ENCODE results near the gene ADGRL1. TPM values are rescaled to one million over a fixed set of nuclear protein-coding genes. Genes with fewer than 3 reads are reported as not detected.
"Not testable (repeated sequence)": the region's sequence is repeated elsewhere in the genome, so short reads cannot be mapped to it uniquely, and the experiment has no call there.

Gene ADGRL1
- total RNA-seq: 32.0 TPM

DNA sequence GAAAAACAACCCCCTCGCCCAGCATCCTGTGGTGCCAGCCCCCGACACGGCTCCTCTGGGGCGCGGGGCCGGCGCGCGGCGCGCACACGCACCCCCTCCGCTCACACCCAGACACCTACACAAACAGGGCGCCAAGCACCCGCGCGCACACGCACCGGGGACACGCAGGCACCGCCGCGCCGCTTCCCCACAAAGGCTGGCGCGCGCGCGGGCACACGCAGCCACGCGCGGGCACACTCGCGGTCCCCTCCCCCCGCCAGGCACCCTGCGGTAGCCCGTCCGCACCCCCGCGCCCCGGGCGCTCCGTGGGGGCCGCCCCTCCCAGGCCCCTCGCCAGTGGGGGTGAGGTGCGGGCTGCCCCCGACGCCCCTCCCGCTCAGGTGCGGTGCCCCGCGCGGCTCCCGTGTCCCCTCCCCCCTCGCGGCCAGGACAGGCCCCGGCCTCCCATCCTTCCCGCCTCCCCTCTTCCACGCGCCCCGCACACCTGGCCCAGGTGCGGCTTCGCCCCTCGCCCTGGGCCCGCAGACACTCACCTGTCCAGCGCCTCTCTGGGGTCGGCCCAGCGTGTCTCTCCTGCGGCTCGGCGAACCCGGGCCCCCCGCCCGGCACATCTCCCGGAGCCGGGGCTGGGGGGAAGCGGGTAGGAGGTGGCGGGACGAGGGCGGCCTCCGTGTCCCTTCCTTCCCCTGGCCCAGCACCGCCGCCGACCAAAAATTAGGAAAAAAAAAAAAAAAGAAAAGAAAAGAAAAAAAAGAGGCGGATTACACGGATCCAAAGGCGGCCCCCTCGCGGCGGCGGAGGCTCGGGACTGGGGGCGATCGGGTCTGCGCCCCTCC, at the start of gene ADGRL1:
ADGRL1 (minus strand) TSS at position 718 of the 836 bp plus-strand sequence. CDS start 22,567 bp downstream, outside the sequence.
- not testable (repeated sequence) for DNase-seq (ENCODE audit: low read depth in 2 of 3, low spot score in 2 of 3)

DNA sequence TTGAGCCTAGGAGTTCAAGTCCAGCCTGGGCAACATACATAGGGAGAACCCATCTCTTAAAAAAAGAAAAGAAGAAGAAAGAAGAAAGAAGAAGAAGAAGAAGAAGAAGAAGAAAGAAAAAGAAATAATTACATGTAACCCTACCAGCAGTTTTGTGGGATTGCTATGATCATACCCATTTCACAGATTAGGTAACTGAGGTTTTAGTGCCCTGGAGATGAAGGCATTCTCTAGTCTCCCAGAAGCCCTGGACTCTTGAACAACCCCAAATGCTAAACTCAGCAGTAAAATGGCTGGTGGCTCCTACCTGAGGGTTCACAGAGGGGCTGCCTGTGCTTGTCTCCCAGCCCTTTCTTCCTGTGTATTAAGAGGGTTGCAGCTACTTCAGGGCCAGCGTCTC, 49.3 kb upstream of the ADGRL1 start:
- not testable (repeated sequence) for DNase-seq (ENCODE audit: low read depth in 2 of 3, low spot score in 2 of 3)

DNA sequence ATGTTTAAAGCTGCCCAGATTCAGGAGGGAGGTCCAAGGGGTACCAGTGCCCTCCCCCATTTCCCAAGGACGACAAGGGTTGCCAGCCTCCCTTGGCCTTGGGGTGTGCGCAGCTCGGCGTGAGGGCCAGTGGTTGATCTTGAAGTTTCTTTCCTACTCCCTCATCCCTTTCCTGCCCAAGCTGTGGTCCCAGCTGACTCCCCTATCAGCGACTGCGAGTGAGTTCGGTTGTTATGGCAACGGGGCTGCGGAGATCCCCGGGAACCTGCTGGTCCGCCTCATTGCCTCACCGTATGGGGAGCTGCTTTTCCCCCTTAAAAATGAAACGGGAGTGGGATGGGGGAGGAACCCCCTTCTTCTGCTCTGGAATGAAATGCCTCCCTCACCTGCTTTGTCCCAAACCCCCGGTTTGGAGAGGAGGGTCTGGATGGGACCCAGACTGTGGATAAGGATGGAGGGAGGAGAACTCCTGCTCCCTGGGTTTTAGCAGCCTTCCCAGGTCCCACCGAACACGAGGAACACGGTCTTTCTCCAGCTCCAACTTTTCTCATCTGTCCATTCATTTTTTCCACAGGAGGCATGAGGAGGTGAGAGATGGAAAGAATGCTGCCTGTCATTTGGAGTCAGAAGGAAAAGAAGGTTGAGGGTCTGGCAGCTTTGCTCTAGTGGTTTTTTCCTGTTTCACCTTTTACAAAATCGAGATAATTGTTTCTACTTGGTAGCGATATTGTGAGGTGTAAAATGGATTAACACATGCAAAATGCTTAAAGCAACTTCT, 48.0 kb upstream of the ADGRL1 start:
- DNase-seq (ENCODE audit: low read depth in 2 of 3, low spot score in 2 of 3): not testable (repeated sequence)

DNA sequence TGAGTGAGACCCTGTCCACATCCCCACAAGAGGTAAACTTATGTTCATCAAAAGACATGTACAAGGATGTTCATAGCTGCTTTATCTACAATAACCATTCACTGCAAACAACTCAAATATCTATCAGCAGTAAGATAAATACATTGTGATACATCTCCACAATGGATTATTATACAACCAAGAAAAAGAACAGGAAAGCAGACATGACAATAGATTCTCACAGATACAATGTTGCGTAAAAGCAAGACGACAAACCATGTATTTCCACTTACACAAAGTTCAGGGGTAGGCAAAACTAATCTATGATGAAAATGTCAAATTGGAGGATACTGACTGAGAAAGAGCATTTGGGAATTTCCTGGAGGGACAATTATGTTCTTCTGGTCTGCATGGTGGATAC, 46.2 kb upstream of the ADGRL1 start:
- not testable (repeated sequence) for DNase-seq (ENCODE audit: low read depth in 2 of 3, low spot score in 2 of 3)

DNA sequence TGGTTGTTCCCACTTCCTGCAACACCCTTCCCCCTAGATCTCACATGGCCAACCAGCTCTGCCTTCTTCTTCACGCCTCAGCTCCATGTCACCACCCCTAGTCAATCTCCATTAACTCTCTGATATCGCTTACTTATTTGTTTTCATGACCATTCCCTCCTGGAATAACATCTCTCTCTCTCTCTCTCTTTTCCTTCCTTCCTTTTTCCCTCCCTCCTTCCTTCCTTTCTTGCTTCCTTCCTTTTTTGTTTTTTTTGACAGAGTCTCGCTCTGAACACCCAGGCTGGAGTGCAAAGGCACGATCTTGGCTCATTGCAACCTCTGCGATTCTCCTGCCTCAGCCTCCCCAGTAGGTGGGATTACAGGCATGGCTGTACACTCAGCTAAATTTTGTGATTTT, 44.9 kb upstream of the ADGRL1 start:
- no peak for DNase-seq (ENCODE audit: low read depth in 2 of 3, low spot score in 2 of 3)

DNA sequence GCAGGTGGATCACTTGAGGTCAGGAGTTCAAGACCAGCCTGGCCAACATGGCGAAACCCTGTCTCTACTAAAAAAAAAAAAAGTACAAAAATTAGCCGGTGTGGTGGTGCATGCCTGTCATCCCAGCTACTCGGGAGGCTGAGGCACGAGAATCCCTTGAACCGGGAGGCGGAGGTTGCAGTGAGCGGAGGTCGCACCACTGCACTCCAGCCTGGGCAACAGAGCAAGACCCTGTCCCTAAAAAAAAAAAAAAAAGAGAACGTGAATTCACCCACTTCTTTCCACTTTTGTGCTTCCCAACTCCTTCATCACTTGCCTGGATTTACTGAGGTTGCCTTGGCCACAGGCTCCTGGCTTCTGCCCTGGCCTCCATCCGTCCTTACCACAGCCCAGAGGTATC, 44.3 kb upstream of the ADGRL1 start:
- not testable (repeated sequence) for DNase-seq (ENCODE audit: low read depth in 2 of 3, low spot score in 2 of 3)

DNA sequence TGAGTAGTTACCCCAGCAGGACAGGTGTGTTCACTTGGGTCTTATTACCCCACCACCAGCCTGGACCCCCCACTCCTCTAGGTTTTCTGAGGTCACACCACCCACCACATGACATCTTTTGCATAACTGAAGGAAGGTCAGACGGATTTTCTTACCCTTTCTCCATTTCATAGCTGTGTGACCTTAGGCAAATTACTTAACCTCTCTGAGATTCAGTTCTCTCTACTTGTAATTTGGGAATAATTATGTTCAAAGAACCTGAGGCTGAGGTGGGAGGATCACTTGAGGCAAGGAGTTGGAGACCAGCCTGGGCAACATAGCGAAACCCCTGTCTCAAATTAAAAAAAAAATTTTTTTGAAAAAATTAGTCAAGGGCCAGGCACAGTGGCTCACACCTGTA, 43.9 kb upstream of the ADGRL1 start:
- DNase-seq (ENCODE audit: low read depth in 2 of 3, low spot score in 2 of 3): not testable (repeated sequence)

DNA sequence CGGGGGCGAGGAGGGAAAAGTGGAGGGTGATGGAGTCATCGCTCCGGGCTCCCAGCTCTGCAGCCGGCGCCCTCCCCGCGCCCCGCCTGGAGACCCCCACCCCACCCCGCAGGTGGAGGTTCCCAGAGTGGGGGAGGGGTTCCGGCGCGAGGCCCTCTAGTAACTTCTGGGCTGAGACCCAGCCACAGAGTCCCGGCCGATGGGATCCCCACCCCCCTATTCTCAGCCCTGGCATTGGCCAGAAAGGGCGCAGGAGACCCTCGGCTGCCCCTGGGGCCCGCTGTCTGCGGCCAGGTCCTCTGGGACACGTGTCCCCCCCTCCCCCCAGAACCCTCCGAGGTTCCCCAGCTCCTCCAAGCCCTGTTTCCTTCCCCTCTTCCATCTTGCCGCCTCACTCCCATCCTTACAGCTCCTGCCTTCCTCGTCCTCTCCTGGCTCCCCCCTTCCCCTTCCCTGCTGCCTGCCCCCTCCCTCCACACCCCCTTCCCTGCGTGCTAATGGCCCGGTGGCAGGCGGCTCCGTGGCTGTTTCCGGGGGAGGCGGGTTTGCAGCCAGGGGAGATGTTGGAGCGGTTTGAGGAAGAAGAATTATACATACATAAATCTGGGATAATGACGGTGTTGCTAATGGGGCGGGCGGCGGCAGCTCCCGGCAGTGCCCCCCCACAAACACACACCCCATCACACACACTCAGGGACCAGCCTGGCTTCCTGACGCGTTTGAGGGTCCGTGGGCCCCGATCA, 43.2 kb upstream of the ADGRL1 start:
- DNase-seq (ENCODE audit: low read depth in 2 of 3, low spot score in 2 of 3): not testable (repeated sequence)

DNA sequence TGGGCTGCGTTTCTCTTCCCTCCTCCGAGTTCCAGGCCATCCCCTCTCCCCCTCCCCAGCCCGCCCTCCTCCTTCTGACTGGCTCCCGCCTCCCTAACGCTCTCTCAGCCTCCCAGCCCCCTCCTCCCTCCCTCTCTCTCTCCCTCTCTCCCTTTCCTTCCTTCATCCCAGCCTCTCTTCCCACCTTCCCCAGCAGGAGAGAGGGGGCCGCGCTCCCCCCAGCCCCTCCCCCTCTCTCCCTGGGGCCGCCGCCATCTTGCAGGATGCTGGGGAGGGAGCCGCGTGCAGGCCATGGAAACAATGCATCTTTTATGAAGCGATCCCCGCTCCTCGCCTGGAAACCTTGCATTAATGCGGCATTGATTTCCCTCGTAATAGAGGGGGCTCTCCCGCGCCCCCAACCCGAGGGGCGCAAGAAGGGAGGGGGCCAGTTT, 42.6 kb upstream of the ADGRL1 start:
- DNase-seq (ENCODE audit: low read depth in 2 of 3, low spot score in 2 of 3): peak in 2 of 3 donors; percentile 25 to 41

DNA sequence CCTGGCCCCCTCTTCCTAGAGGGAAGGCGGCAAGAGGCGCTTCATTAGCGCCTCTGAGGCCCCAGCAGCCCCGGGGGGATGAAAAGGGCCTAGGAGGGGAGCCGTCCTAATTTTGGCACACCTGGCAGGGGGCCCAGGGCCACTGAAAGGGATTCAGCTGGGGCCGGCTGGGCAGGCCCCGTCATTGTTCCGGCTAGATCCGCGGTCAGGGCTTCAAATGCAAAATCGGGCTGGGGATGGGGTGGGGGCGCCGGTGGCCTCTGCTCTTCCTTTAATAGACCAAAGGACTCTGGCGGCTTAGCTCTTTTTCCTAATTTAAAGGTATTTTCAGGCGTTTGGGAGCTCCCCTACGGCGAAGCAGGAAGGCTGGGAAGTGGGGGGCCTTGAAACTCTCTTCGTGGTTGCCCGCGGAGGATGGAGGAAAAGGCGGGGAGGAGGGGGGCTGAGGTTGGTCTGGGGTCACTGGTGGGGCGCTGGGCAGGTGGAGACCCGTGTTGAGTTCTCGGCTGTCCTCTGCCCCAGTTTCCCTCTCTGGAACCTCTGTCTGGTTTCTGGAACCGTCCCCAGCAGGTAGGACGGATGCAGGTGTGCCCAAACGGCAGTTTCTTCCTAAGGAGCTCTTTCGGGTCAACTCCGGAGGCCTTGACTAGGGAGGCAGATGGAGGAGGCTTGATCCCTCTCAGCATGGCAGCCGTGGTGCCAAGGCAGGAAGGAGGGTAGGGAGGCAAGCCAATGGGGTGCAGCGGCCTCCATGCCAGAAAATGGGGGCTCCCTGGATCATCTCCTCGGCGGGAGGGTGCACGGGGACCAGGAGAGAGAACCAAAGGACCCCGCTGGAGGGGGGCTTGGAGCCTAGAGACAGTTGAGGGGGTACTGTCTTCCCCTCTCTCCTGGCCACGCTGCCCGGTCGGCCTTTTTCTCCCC, 41.8 kb upstream of the ADGRL1 start:
- DNase-seq (ENCODE audit: low read depth in 2 of 3, low spot score in 2 of 3): peak in 1 of 3 donors; percentile 41

DNA sequence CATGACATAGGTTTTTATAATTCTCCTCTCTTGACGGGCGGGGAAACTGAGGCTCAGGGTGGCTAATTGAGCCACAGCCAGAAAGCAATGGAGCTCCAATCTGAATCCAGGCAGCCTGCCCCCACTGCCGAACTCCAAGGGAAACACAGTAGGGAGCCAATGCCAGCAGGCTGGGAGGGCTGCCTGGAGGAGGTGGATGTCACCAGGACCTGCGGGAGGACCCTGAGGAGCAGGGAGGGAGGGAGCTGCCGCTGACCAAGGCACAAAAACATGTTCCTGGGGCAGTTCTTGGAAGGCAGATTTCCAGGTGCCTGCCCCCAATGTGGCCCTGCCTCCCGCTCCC, 41.2 kb upstream of the ADGRL1 start:
- DNase-seq (ENCODE audit: low read depth in 2 of 3, low spot score in 2 of 3): not testable (repeated sequence)

DNA sequence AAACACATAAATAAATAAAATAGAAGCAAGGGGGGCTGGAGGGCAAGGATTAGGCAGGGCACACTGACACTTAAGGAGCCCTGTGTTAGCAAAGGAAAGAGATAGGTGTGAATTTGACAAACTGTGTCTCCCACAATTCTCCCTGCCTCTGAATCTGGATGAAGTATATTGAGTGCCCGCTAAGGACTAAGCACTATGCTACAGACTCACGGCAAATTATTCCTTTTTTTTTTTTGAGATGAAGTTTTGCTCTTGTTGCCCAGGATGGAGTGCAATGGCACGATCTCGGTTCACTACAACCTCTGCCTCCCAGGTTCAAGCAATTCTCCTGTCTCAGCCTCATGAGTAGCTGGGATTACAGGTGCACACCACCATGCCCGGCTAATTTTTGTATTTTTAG, 38.4 kb upstream of the ADGRL1 start:
- not testable (repeated sequence) for DNase-seq (ENCODE audit: low read depth in 2 of 3, low spot score in 2 of 3)

DNA sequence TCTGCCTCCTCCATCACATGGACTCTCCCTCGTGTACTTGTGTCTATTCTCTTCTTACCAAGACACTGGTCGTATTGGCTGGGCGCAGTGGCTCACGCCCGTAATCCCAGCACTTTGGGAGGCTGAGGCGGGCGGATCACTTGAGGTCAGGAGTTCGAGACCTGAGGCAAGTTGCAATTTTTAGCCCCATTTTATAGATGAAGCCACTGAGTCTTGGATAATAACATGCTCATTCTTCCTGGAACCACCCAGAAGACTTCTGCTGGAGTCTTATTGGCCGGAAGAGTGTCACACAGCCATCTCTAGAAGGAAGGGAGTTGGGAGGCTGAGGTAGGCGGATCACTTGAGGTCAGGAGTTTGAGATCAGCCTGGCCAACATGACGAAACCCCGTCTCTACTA, 37.7 kb upstream of the ADGRL1 start:
- DNase-seq (ENCODE audit: low read depth in 2 of 3, low spot score in 2 of 3): not testable (repeated sequence)

DNA sequence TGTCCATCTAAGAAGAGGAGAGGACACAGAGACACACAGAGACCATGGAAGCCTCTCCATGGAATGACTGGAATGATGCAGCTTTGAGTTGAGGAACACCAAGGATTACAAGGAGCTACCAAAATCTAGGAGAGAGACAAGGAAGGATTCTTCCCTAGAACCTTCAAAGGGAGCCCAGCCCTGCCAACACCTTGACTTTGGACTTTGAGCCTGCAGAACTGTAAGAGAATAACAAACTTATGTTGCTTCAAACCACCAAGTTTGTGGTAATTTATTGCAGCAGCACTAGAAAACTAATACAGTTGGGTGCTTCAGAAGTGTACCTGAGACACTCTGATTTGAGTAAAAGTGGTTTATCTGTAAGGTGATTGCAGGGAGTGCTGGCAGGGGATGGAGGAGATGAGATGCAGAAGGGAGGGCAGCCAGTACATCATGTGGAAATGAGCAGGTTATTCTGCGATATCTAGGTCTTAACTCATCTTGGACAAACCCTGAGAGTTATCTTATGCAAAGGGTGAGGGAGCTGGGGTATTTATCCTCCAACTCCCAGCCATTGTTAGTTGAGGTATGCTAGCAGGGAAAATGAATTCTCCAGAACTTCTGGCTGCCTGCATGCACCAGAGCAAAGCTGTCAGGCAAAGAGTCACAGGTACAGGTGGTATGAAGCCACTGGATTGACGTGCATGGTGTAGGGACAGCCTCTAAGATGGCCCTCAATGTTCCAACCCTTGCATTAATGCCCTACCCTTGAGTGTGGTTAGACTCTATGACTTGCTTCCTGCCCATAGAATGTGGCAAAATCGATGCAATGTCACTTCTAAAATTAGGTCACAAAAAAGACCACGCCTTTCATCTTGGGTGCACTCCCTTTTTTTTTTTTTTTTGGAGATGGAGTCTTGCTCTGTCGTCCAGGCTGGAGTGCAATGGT, 31.3 kb upstream of the ADGRL1 start:
- DNase-seq (ENCODE audit: low read depth in 2 of 3, low spot score in 2 of 3): no peak

DNA sequence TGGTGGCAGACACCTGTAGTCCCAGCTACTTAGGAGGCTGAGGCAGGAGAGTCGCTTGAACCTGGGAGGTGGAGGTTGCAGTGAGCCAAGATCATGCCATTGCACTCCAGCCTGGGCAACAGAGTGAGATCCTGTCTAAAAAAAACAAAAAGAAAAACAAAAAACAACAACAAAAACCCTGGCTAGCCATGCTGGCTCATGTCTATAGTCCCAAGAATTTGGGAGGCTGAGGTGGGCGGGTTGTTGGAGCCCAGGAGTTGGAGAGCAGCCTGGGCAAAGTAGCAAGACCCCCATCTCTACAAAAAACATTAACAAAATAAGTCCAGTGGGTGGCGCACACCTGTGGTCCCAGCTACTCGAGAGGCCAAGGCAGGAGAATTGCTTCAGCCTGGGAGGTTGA, 27.0 kb upstream of the ADGRL1 start:
- DNase-seq (ENCODE audit: low read depth in 2 of 3, low spot score in 2 of 3): not testable (repeated sequence)

DNA sequence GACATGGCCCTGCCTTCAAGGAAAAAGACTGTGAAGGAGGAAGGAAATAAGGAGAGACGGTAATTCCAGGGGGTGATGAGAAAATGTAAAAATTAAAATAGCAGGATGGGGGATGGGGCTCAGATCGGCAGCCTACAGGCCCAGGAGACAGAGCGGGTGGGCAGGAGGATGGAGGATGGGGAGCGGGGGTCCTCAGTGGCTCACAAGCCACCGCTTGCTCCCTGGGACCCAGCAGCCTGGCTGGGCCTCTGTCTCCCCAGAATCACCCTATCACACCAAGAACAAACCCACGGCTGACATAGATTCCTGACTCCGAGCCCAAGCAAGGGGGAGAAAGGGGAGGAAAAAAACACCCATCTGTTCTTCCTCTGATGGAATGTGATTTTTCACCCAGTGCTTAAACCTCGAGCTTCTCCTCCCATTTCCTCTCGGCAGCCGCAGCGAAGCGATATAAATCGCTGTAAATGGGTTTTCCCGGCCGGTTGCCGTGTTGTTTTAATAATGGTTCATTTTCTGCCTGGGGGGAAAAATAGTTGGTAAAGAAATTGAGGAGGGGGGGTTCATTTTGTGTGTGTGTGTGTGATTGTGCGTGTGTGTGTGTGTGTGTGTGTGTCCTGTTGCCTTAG, 22.6 kb upstream of the ADGRL1 start:
- not testable (repeated sequence) for DNase-seq (ENCODE audit: low read depth in 2 of 3, low spot score in 2 of 3)

DNA sequence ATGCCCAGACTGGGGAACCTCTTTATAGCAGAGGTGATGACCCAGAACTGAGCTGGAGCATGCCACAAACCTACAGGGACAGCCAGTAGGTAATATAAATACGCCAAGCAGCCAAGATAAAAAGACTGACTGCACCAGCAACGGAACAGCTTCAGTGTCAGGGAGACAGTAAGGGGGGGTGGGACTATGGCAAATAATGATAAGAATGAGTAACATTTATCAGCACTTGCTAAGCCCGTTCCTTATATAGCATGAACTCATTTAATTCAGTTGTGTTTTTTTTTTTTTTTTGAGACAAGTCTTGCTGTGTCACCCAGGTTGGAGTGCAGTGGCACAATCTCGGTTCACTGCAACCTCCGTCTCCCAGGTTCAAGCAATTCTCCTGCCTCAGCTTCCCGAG, 20.5 kb upstream of the ADGRL1 start:
- not testable (repeated sequence) for DNase-seq (ENCODE audit: low read depth in 2 of 3, low spot score in 2 of 3)

DNA sequence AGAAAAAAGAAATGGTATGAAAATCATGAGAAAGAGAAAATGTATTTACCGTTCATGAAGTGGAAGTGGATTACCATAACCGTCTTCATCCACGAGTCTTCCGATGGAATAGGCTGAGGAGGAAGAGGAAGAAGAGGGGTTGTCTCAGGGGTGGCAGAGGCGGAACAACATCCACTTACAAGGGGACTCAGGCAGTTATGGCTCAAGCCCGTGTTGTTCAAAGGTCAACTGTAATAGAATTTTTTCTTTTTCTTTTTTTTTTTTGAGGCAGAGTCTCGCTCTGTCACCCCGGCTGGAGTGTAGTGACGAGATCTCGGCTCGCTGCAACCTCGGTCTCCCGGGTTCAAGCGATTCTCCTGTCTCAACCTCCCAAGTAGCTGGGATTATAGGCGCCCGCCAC, 16.9 kb upstream of the ADGRL1 start:
- no peak for DNase-seq (ENCODE audit: low read depth in 2 of 3, low spot score in 2 of 3)
